Testis (tissue), 3 donors: Measurements from ENCODE around the gene SLC9A4. TPM values are rescaled to one million over a fixed set of nuclear protein-coding genes. Genes with fewer than 3 reads are reported as not detected.

Source experiments
- DNase-seq: peaks from one replicate; pipeline ENCODE4 v3.0.0-alpha.2; 2019
- H3K27ac ChIP-seq, 2 donors: fragments of 200-600 bp; sonication (generic); one replicate each; pipeline ENCODE4 v1.5.1; 2019
- H3K27me3 ChIP-seq: fragments of 200-600 bp; sonication (generic); one replicate; pipeline ENCODE4 v1.5.1; 2019
- H3K36me3 ChIP-seq: fragments of 200-600 bp; sonication (generic); one replicate; pipeline ENCODE4 v1.5.1; 2017; ENCODE audit warnings: low read depth; ENCODE audit errors: missing control alignments
- H3K4me1 ChIP-seq: fragments of 200-600 bp; sonication (generic); one replicate; pipeline ENCODE4 v1.5.1; 2019
- H3K4me3 ChIP-seq, 2 donors: fragments of 200-600 bp; sonication (generic); one replicate each; pipeline ENCODE4 v1.5.1; 2017 to 2019
- H3K9me3 ChIP-seq: fragments of 200-600 bp; sonication (generic); one replicate; pipeline ENCODE4 v1.5.1; 2017
- POLR2A ChIP-seq: fragments of 450-650 bp; IDR thresholded peaks from one replicate; pipeline ENCODE4 v1.6.1; 2017; ENCODE audit warnings: antibody characterized with exemption, mild to moderate bottlenecking, moderate library complexity
- whole genome bisulfite sequencing, 2 donors: methylation state at CpG; one replicate each; pipeline ENCODE4 v1.1.5; 2018; 5-methylcytosine and 5-hydroxymethylcytosine counted together
- intact Hi-C: fragments of 100-400 bp; cut with DNase I; formaldehyde crosslinking; loops from one replicate; pipeline ENCODE4 v1.15.1; 2023; ENCODE audit warnings: low total_unique reads
- polyA plus RNA-seq: library from polyadenylated mRNA; stranded (reverse); fragments of 350-450 nt; fragmentation: Illumina TruSeq; extraction: RNeasy Lipid Tissue Mini Kit (QIAGEN cat#74804); gene quantifications from one replicate; pipeline ENCODE4 v1.2.3, GENCODE V29; 2014; ENCODE audit warnings: low read depth, low replicate concordance; ENCODE audit not compliant: insufficient read depth
- total RNA-seq, 2 donors: library from RNA; depleted of rRNA; stranded (reverse); fragments of >200 nt; gene quantifications; one replicate each; pipeline ENCODE4 v1.2.3, GENCODE V29; 2016
- TF ChIP-seq, protein P1 (sequence below), 3 experiments: fragments of 450-650 bp in 2 of 3; fragments of 200-600 bp in 1 of 3; sonication (generic) in 1 of 3; IDR thresholded peaks; one replicate each; pipeline ENCODE4 v1.5.1; 2016 to 2019; ENCODE audit warnings: antibody characterized with exemption in 3 of 3, mild to moderate bottlenecking in 2 of 3, moderate library complexity in 1 of 3

The SLC9A4 gene
- total and polyA plus RNA-seq, 3 donors from 2014 or later, result 0.31 to 0.81 (median 0.34) TPM

DNA sequence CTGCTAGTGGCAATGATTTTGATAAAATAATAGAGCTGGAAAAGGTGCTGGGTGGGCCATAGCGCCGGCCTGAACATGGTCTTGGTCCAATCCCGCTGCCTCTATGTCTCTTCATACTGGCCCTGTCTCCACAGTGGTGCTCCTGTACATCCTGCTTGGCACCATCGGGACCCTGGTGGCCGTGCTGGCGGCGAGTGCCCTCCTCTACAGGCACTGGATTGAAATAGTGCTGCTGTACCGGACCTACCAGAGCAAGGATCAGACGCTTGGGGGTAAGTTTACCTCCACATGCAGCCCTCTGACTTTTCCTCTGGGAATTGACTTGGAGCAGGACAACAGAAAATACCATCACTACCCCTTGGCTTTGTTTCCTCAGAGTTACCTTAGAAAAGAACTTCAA is 26.1 kb upstream of the SLC9A4 start:
- Histone ChIP-seq H3K27ac (no peak overlapping the region), H3K36me3 (no peaks in the 10 kb centered on the region), H3K4me3 (no peak overlapping the region), H3K9me3 (no peaks in the 10 kb centered on the region), H3K4me1 (no peaks in the 10 kb centered on the region), H3K27me3 (no peaks in the 10 kb centered on the region)
- WGBS, 2 donors, result 59 to 77% methylated on average over 9 of the region's 9 CpGs
- no peak for TF ChIP-seq POLR2A
- TF ChIP-seq, protein P1, sequence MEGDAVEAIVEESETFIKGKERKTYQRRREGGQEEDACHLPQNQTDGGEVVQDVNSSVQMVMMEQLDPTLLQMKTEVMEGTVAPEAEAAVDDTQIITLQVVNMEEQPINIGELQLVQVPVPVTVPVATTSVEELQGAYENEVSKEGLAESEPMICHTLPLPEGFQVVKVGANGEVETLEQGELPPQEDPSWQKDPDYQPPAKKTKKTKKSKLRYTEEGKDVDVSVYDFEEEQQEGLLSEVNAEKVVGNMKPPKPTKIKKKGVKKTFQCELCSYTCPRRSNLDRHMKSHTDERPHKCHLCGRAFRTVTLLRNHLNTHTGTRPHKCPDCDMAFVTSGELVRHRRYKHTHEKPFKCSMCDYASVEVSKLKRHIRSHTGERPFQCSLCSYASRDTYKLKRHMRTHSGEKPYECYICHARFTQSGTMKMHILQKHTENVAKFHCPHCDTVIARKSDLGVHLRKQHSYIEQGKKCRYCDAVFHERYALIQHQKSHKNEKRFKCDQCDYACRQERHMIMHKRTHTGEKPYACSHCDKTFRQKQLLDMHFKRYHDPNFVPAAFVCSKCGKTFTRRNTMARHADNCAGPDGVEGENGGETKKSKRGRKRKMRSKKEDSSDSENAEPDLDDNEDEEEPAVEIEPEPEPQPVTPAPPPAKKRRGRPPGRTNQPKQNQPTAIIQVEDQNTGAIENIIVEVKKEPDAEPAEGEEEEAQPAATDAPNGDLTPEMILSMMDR (IDR thresholded peaks at IDR 0.05), result no peak
- DNase-seq, result no peak
- intact Hi-C loops, result no loop called here

DNA sequence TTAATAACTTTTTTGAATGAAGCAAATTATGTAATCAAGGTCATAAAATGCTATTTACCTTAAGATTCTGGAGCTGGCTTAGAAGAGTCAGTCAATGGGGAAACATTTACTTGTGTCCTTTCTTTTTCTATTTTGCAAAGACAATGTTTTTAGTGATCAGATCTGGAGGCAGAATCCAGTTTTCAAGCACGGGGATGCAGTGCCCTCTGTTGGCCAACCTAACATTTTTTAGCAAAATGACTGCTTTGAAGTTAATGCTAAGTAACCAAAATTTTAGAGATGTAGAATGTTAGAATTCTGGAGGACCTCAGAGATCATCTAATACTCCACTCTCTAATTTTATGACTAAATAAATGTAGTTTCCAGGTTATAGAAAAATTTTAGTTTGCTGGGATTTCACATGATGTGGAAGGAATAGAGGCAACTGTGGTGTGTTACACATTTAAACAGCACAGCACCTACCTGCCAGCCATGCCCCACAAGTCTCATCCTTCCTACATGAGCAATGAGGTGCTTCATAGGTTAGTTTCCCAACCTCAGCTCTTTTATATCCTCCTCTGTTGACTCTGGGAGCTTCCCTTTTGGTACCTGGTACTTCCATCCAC is 23.6 kb upstream of the SLC9A4 start:
- DNase-seq, result peak; percentile 59

DNA sequence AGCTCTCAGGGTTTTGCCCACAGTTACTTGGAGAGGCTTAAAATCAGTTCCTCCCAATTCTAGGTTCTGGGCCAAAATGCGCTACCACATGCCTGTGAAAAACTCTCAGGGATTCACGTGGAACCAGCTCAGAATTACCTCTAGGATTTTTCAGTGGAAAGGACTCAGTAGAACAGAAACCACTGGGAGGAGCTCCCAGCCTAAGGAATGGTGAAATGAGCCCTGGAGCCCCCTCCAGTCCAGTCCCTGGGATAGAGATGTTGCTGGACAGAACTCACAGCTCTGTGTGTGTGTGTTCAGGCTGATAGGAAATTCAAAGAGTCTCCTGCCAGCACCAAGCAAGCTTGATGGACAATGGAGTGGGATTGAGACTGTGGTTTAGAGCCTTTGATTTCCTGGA is 21.1 kb upstream of the SLC9A4 start:
- no peak for DNase-seq
- no peaks in the 10 kb centered on the region for H3K36me3 ChIP-seq
- H3K4me1 ChIP-seq, result no peaks in the 10 kb centered on the region
- H3K27me3 ChIP-seq, result no peaks in the 10 kb centered on the region
- H3K27ac ChIP-seq, result no peak overlapping the region
- no peaks in the 10 kb centered on the region for H3K9me3 ChIP-seq
- TF ChIP-seq, protein P1 (IDR thresholded peaks at IDR 0.05), result no peak
- no peak for TF ChIP-seq POLR2A
- intact Hi-C loops, result no loop called here
- 71 to 74% methylated on average over 2 of the region's 2 CpGs for WGBS, 2 donors
- H3K4me3 ChIP-seq, result no peak overlapping the region

More for the DNA sequence above, 23.6 kb upstream of the SLC9A4 start:
- TF ChIP-seq, protein P1 (IDR thresholded peaks at IDR 0.05), result peak in 2 of 3 experiments; percentile 44 to 62
- no peak for TF ChIP-seq POLR2A
- no peak overlapping the region for H3K27ac ChIP-seq
- H3K36me3 ChIP-seq, result no peaks in the 10 kb centered on the region
- intact Hi-C loops, result no loop called here
- H3K27me3 ChIP-seq, result no peaks in the 10 kb centered on the region
- no peak overlapping the region for H3K4me3 ChIP-seq
- no peaks in the 10 kb centered on the region for H3K9me3 ChIP-seq
- WGBS, 2 donors, result 17% methylated on average over 1 of the region's 1 CpG
- H3K4me1 ChIP-seq, result no peaks in the 10 kb centered on the region

DNA sequence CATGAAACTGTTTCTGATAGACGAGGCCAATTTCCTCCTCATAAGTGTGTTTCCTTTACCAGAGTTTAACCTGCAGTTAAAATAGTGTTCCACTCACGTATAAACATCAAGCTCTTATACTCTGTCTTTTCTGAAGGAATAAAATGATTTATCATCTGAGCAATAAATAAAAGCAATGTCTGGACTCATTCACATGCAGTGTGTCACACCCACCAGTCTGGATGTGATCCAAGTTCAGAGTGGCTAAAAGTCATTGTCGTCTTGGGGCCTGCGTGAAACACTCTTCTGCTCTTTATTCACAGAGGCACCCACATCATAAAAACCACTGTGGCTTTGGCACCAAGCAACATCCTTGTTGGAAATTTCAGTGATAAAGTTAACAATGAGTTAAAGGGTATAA is 19.5 kb upstream of the SLC9A4 start:
- H3K4me3 ChIP-seq, result no peak overlapping the region
- TF ChIP-seq POLR2A, result no peak
- TF ChIP-seq, protein P1 (IDR thresholded peaks at IDR 0.05), result no peak
- H3K4me1 ChIP-seq, result no peaks in the 10 kb centered on the region
- H3K27ac ChIP-seq, result no peak overlapping the region
- WGBS, 2 donors, result 77 to 80% methylated on average over 4 of the region's 4 CpGs
- H3K9me3 ChIP-seq, result no peaks in the 10 kb centered on the region
- H3K27me3 ChIP-seq, result no peaks in the 10 kb centered on the region
- no peaks in the 10 kb centered on the region for H3K36me3 ChIP-seq
- DNase-seq, result no peak
- intact Hi-C loops, result no loop called here

DNA sequence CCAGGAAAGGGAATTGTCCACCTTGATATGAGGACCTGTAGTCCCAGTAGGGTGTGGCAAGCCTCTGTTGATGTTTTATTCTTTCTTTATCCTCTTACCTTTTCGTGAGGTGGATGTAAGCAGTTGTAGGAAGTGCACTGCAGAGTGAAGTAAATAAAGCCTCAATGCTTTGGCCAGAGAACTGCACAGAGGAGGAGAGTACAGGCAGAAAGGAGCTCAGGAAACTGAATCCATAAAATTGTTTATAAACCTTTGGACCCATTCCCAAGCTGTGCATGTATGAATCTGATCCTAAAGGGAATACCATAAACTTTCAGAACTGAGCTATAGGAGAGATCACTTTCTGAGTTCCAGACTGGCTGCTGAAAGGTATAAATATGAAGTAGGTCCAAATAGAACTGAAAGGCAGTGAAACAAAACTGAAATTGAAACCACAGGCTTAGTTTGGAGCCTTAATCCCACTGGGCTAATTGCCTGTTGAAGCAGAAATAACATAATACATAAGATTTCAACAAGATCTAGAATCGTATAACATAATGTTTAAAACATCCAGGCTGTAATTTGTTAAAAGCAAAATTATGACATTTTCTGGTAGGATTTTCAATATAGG is 17.9 kb upstream of the SLC9A4 start:
- intact Hi-C loops, result no loop called here
- no peaks in the 10 kb centered on the region for H3K4me1 ChIP-seq
- no peaks in the 10 kb centered on the region for H3K27me3 ChIP-seq
- H3K36me3 ChIP-seq, result no peaks in the 10 kb centered on the region
- no peak for DNase-seq
- H3K9me3 ChIP-seq, result no peaks in the 10 kb centered on the region
- H3K27ac ChIP-seq, result no peak overlapping the region
- 81 to 88% methylated on average over 2 of the region's 2 CpGs for WGBS, 2 donors
- no peak overlapping the region for H3K4me3 ChIP-seq
- TF ChIP-seq POLR2A, result no peak
- TF ChIP-seq, protein P1 (IDR thresholded peaks at IDR 0.05), result no peak
